Epithelial cell of prostate (primary cell): ENCODE results near the gene LENG1.
A peak's percentile ranks its signal among the peaks of the same experiment; 100 is the strongest.
"Not testable (repeated sequence)": the region's sequence is repeated elsewhere in the genome, so short reads cannot be mapped to it uniquely, and the experiment has no call there.

Experiments used
- DNase-seq: peaks from one replicate; pipeline ENCODE4 v3.0.0-alpha.2; 2011; ENCODE audit warnings: low read depth, low spot score
- H3K27ac ChIP-seq: fragments of 450-650 bp; 2 replicates; pipeline ENCODE4 v1.5.1; 2017; ENCODE audit warnings: mild to moderate bottlenecking

The LENG1 gene

GRCh38 chr19:54159352-54160181 lies at the start of gene LENG1:
LENG1 (minus strand) TSS chr19:54159721; CDS start chr19:54159695, 26 bp downstream.
- peak within 1 kb of the TSS; percentile 95 for H3K27ac ChIP-seq
- peak; percentile 100 for DNase-seq

GRCh38 chr19:54208784-54209057 lies 49.2 kb upstream of the LENG1 start:
- no peak for DNase-seq
- H3K27ac ChIP-seq = peak overlapping the region; percentile 64

GRCh38 chr19:54207983-54208783 lies 48.7 kb upstream of the LENG1 start:
- H3K27ac ChIP-seq = peak overlapping the region; percentile 64
- no peak for DNase-seq

- DNase-seq = no peak
- peak overlapping the region; percentile 64 for H3K27ac ChIP-seq
Measured at GRCh38 chr19:54207676-54207982, 48.1 kb upstream of the LENG1 start.

- H3K27ac ChIP-seq = not testable (repeated sequence)
Measured at GRCh38 chr19:54207193-54207592, 47.7 kb upstream of the LENG1 start.

GRCh38 chr19:54206831-54207177 lies 47.3 kb upstream of the LENG1 start:
- DNase-seq = no peak
- no peak overlapping the region for H3K27ac ChIP-seq

More at GRCh38 chr19:54207193-54207592, 47.7 kb upstream of the LENG1 start:
- not testable (repeated sequence) for DNase-seq

- no peak overlapping the region for H3K27ac ChIP-seq
- DNase-seq = no peak
Measured at GRCh38 chr19:54206030-54206830, 46.7 kb upstream of the LENG1 start.

- no peak for DNase-seq
- H3K27ac ChIP-seq = peak overlapping the region; percentile 87
Measured at GRCh38 chr19:54204767-54205468, 45.4 kb upstream of the LENG1 start.

GRCh38 chr19:54203151-54203611 lies 43.7 kb upstream of the LENG1 start:
- H3K27ac ChIP-seq = peak overlapping the region; percentile 87
- no peak for DNase-seq

GRCh38 chr19:54201980-54202379 lies 42.5 kb upstream of the LENG1 start:
- peak overlapping the region; percentile 87 for H3K27ac ChIP-seq
- no peak for DNase-seq

GRCh38 chr19:54201172-54201701 lies 41.7 kb upstream of the LENG1 start:
- no peak for DNase-seq

GRCh38 chr19:54199401-54199800 lies 39.9 kb upstream of the LENG1 start:
- no peak for DNase-seq
- no peak overlapping the region for H3K27ac ChIP-seq

More at GRCh38 chr19:54201172-54201701, 41.7 kb upstream of the LENG1 start:
- H3K27ac ChIP-seq = peak overlapping the region; percentile 87

GRCh38 chr19:54197121-54197520 lies 37.6 kb upstream of the LENG1 start:
- DNase-seq = no peak
- H3K27ac ChIP-seq = peak overlapping the region; percentile 57

- H3K27ac ChIP-seq = peak overlapping the region; percentile 57
Measured at GRCh38 chr19:54196536-54196935, 37.0 kb upstream of the LENG1 start.

GRCh38 chr19:54194463-54194862 lies 34.9 kb upstream of the LENG1 start:
- H3K27ac ChIP-seq, DNase-seq: not testable (repeated sequence)

More at GRCh38 chr19:54196536-54196935, 37.0 kb upstream of the LENG1 start:
- DNase-seq = no peak

GRCh38 chr19:54193011-54193410 lies 33.5 kb upstream of the LENG1 start:
- DNase-seq = no peak

GRCh38 chr19:54191811-54192453 lies 32.4 kb upstream of the LENG1 start:
- H3K27ac ChIP-seq = peak overlapping the region; percentile 94
- DNase-seq = no peak

More at GRCh38 chr19:54193011-54193410, 33.5 kb upstream of the LENG1 start:
- no peak overlapping the region for H3K27ac ChIP-seq

GRCh38 chr19:54191011-54191810 lies 31.7 kb upstream of the LENG1 start, which contains the start of gene TSEN34:
TSEN34 (plus strand) TSS chr19:54191308; CDS start chr19:54191365, 57 bp downstream.
- DNase-seq = no peak
- peak within 1 kb of the TSS; percentile 94 for H3K27ac ChIP-seq
